T-helper 1 cell treated with Interleukin-12 subunit alpha and Interleukin-12 subunit beta and Interleukin-4 antibody, amounts not matched to agents 30 μg/mL and 1 μg/mL, for 36 hours (primary cell): ENCODE results near the gene MEP1A.
"Not testable (repeated sequence)": the region's sequence is repeated elsewhere in the genome, so short reads cannot be mapped to it uniquely, and the experiment has no call there.

Source experiments
- H3K27ac Mint-ChIP-seq: one replicate; pipeline ENCODE4 v1.8.0; 2021; ENCODE audit warnings: mild to moderate bottlenecking, mixed read lengths
- H3K27me3 Mint-ChIP-seq: one replicate; pipeline ENCODE4 v1.8.0; 2021; ENCODE audit warnings: low read depth, mixed read lengths
- H3K36me3 Mint-ChIP-seq: one replicate; pipeline ENCODE4 v1.8.0; 2021; ENCODE audit warnings: low read depth, mixed read lengths
- H3K4me1 Mint-ChIP-seq: one replicate; pipeline ENCODE4 v1.8.0; 2021; ENCODE audit warnings: low read depth, mixed read lengths
- H3K4me3 Mint-ChIP-seq: one replicate; pipeline ENCODE4 v1.8.0; 2021; ENCODE audit warnings: mild to moderate bottlenecking, moderate library complexity, mixed read lengths
- H3K9me3 Mint-ChIP-seq: one replicate; pipeline ENCODE4 v1.8.0; 2021; ENCODE audit warnings: mixed read lengths

The MEP1A gene

GRCh38 chr6:46763466-46763865 is 29.7 kb upstream of the MEP1A start:
- H3K9me3 Mint-ChIP-seq = no peaks in the 10 kb centered on the region

GRCh38 chr6:46764280-46764679 is 28.9 kb upstream of the MEP1A start:
- not testable (repeated sequence) for H3K9me3 Mint-ChIP-seq, H3K27me3 Mint-ChIP-seq, H3K4me1 Mint-ChIP-seq, H3K36me3 Mint-ChIP-seq, H3K27ac Mint-ChIP-seq, H3K4me3 Mint-ChIP-seq

More at GRCh38 chr6:46763466-46763865, 29.7 kb upstream of the MEP1A start:
- H3K4me3 Mint-ChIP-seq = no peak overlapping the region
- no peaks in the 10 kb centered on the region for H3K4me1 Mint-ChIP-seq
- H3K36me3 Mint-ChIP-seq = no peaks in the 10 kb centered on the region
- H3K27me3 Mint-ChIP-seq = no peaks in the 10 kb centered on the region
- no peak overlapping the region for H3K27ac Mint-ChIP-seq

- Mint-ChIP-seq H3K9me3 (no peaks in the 10 kb centered on the region), H3K4me3 (no peak overlapping the region), H3K27ac (no peak overlapping the region), H3K36me3 (no peaks in the 10 kb centered on the region), H3K4me1 (no peaks in the 10 kb centered on the region), H3K27me3 (no peaks in the 10 kb centered on the region)
These were observed 28.2 kb upstream of the MEP1A start for GRCh38 chr6:46764961-46765360.

GRCh38 chr6:46772016-46772415 is 21.2 kb upstream of the MEP1A start:
- no peaks in the 10 kb centered on the region for H3K9me3 Mint-ChIP-seq
- no peaks in the 10 kb centered on the region for H3K27me3 Mint-ChIP-seq
- no peak overlapping the region for H3K27ac Mint-ChIP-seq
- no peaks in the 10 kb centered on the region for H3K4me1 Mint-ChIP-seq
- H3K36me3 Mint-ChIP-seq = no peaks in the 10 kb centered on the region
- H3K4me3 Mint-ChIP-seq = no peak overlapping the region

- Mint-ChIP-seq H3K27ac (no peak overlapping the region), H3K4me3 (no peak overlapping the region), H3K4me1 (no peaks in the 10 kb centered on the region), H3K36me3 (no peaks in the 10 kb centered on the region), H3K27me3 (no peaks in the 10 kb centered on the region), H3K9me3 (no peaks in the 10 kb centered on the region)
These were observed 20.4 kb upstream of the MEP1A start for GRCh38 chr6:46772762-46773161.

GRCh38 chr6:46773201-46773855 is 19.9 kb upstream of the MEP1A start:
- H3K27ac Mint-ChIP-seq = no peak overlapping the region
- no peak overlapping the region for H3K4me3 Mint-ChIP-seq
- H3K9me3 Mint-ChIP-seq = no peaks in the 10 kb centered on the region
- H3K4me1 Mint-ChIP-seq = no peaks in the 10 kb centered on the region
- no peaks in the 10 kb centered on the region for H3K27me3 Mint-ChIP-seq
- no peaks in the 10 kb centered on the region for H3K36me3 Mint-ChIP-seq

GRCh38 chr6:46774736-46775135 is 18.5 kb upstream of the MEP1A start:
- H3K9me3 Mint-ChIP-seq, H3K4me3 Mint-ChIP-seq, H3K27ac Mint-ChIP-seq, H3K4me1 Mint-ChIP-seq, H3K27me3 Mint-ChIP-seq, H3K36me3 Mint-ChIP-seq: not testable (repeated sequence)

- Mint-ChIP-seq H3K27ac (no peak overlapping the region), H3K9me3 (no peaks in the 10 kb centered on the region), H3K36me3 (no peaks in the 10 kb centered on the region), H3K4me3 (no peak overlapping the region), H3K4me1 (no peaks in the 10 kb centered on the region), H3K27me3 (no peaks in the 10 kb centered on the region)
These were observed 17.0 kb upstream of the MEP1A start for GRCh38 chr6:46776070-46776712.

- Mint-ChIP-seq H3K27me3 (no peaks in the 10 kb centered on the region), H3K4me1 (no peaks in the 10 kb centered on the region), H3K9me3 (no peaks in the 10 kb centered on the region), H3K4me3 (no peak overlapping the region), H3K27ac (no peak overlapping the region), H3K36me3 (no peaks in the 10 kb centered on the region)
These were observed 15.5 kb upstream of the MEP1A start for GRCh38 chr6:46777476-46778346.

GRCh38 chr6:46781478-46782378 is 11.5 kb upstream of the MEP1A start:
- Mint-ChIP-seq H3K36me3 (no peaks in the 10 kb centered on the region), H3K4me1 (no peaks in the 10 kb centered on the region), H3K4me3 (no peak overlapping the region), H3K27me3 (no peaks in the 10 kb centered on the region), H3K27ac (no peak overlapping the region), H3K9me3 (no peaks in the 10 kb centered on the region)

GRCh38 chr6:46784535-46784934 is 8.7 kb upstream of the MEP1A start:
- Mint-ChIP-seq H3K4me1 (no peaks in the 10 kb centered on the region), H3K27me3 (peaks cover 6% of the 10 kb centered on the region), H3K27ac (no peak overlapping the region), H3K36me3 (no peaks in the 10 kb centered on the region), H3K4me3 (no peak overlapping the region), H3K9me3 (no peaks in the 10 kb centered on the region)

- Mint-ChIP-seq H3K27me3 (peaks cover 6% of the 10 kb centered on the region), H3K27ac (no peak overlapping the region), H3K9me3 (no peaks in the 10 kb centered on the region), H3K4me1 (no peaks in the 10 kb centered on the region), H3K4me3 (no peak overlapping the region), H3K36me3 (no peaks in the 10 kb centered on the region)
These were observed 5.2 kb upstream of the MEP1A start for GRCh38 chr6:46787871-46788540.

- no peak overlapping the region for H3K27ac Mint-ChIP-seq
- H3K4me3 Mint-ChIP-seq = no peak overlapping the region
- no peaks in the 10 kb centered on the region for H3K36me3 Mint-ChIP-seq
- no peaks in the 10 kb centered on the region for H3K9me3 Mint-ChIP-seq
- peaks cover 6% of the 10 kb centered on the region for H3K27me3 Mint-ChIP-seq
- H3K4me1 Mint-ChIP-seq = no peaks in the 10 kb centered on the region
These were observed 4.4 kb upstream of the MEP1A start for GRCh38 chr6:46788791-46789190.
